ENCODE measurements around the gene SFXN5. TPM values are rescaled to one million over a fixed set of nuclear protein-coding genes. Genes with fewer than 3 reads are reported as not detected.

Gene SFXN5
- polyA plus RNA-seq, 2 of the 4 experiments (the other 2 are of a cell fraction): 16.7 to 19.6 TPM

DNA sequence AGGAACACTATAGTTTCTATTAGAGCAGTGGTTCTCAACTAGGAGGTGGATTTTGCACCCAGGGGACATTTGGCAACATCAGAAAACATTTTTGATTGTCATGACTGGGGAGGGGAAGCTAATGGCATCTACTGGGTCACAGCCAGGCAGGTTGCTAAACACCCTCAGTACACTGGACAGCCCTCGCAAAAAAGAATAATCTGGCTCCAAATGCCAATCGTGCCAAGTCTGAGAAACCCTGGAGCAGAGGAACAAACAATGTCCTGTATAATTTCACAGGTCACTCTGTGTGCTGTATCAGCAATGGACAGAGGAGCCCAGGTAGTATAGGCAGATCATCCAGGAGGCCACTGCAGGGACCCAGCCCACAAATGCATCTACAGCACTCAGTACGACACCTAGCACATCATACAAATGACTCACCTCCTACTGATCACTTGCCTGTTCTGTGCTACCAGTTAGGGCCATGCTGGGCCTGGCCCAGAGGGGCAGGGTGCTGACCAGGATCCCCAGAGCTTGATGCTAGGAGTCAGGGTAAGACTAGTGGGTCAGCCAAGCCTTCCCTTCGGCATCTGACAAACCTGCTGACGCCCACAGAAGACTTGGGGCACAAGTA lies 37.6 kb downstream of the SFXN5 start:
- H3K27ac ChIP-seq: peak overlapping the region; percentile 10 to 57; a peak in 4 of 6 replicates
- ATAC-seq: peak; percentile 14 to 17; a peak in 2 of 6 replicates
- no peak overlapping the region for H3K4me3 ChIP-seq
- no peak for FAIRE-seq
- TF ChIP-seq, protein P1, sequence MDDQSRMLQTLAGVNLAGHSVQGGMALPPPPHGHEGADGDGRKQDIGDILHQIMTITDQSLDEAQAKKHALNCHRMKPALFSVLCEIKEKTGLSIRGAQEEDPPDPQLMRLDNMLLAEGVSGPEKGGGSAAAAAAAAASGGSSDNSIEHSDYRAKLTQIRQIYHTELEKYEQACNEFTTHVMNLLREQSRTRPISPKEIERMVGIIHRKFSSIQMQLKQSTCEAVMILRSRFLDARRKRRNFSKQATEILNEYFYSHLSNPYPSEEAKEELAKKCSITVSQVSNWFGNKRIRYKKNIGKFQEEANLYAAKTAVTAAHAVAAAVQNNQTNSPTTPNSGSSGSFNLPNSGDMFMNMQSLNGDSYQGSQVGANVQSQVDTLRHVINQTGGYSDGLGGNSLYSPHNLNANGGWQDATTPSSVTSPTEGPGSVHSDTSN (IDR thresholded peaks at IDR 0.05): no peak
- TF ChIP-seq MAZ (IDR thresholded peaks at IDR 0.05; ENCODE audit: borderline replicate concordance, low read depth, low read length) (no peak), FOSL2 (IDR thresholded peaks at IDR 0.05) (no peak), FOSL2 (CRISPR knock-in tag; IDR thresholded peaks at IDR 0.05) (peak; percentile 13; the same call in 1 of the 2 replicates), GATA3 (IDR thresholded peaks at IDR 0.05; ENCODE audit: borderline replicate concordance) (no peak), HOXB5 (CRISPR knock-in tag; IDR thresholded peaks at IDR 0.05) (no peak), ELK1 (IDR thresholded peaks at IDR 0.05; ENCODE audit: low read depth, low read length) (no peak)
- CTCF ChIA-PET: interaction anchor here (1.2 to 2.4 kb wide), 6 partner anchors 9 to 146 kb away, joined by 3 to 5 read pairs (median 4); no protein-coding TSS in a partner anchor
- no peak for DNase-seq (ENCODE audit: low read depth in 1 of 2, low spot score in 1 of 2)
- 74% methylated on average over 5 of the region's 5 CpGs for WGBS (ENCODE audit: missing lambda C conversion rate)
- POLR2A ChIA-PET: interaction anchor here (1.2 kb wide), 1 partner anchor 37 kb away, joined by 3 read pairs; the partner anchor contains the start of gene SFXN5
- H3K4me1 ChIP-seq: peaks cover 59% of the 10 kb centered on the region
- peak overlapping the region; percentile 66; the same call in 2 of the 3 replicates for H3K4me2 ChIP-seq
- H3K9me3 ChIP-seq: no peaks in the 10 kb centered on the region

- ATAC-seq (no peak), DNase-seq (ENCODE audit: low read depth in 1 of 2, low spot score in 1 of 2) (no peak), FAIRE-seq (no peak)
- WGBS (ENCODE audit: missing lambda C conversion rate): 75% methylated on average over 1 of the region's 1 CpG
- POLR2A ChIA-PET: no interaction called here
- Histone ChIP-seq H3K4me3 (no peak overlapping the region), H3K9me3 (no peaks in the 10 kb centered on the region), H3K4me1 (peaks cover 57% of the 10 kb centered on the region), H3K27ac (peak overlapping the region; percentile 22 to 66; a peak in 5 of 6 replicates), H3K4me2 (peak overlapping the region; percentile 66)
- CTCF ChIA-PET: no interaction called here
- TF ChIP-seq KDM1A (IDR thresholded peaks at IDR 0.05; ENCODE audit: low read depth) (peak; percentile 67; the same call in 1 of the 2 replicates), HMGXB4 (CRISPR knock-in tag; IDR thresholded peaks at IDR 0.05; ENCODE audit: borderline replicate concordance) (no peak), FOSL2 (IDR thresholded peaks at IDR 0.05) (no peak), FOSL2 (CRISPR knock-in tag; IDR thresholded peaks at IDR 0.05) (peak; percentile 18; the same call in 1 of the 2 replicates), NFE2L2 (conservative IDR thresholded peaks at IDR 0.05; ENCODE audit: low read length) (no peak), MAFK (IDR thresholded peaks at IDR 0.05; ENCODE audit: partially characterized antibody) (no peak), JUNB (IDR thresholded peaks at IDR 0.05) (no peak), SMC3 (IDR thresholded peaks at IDR 0.05) (no peak), CBX8 (IDR thresholded peaks at IDR 0.05) (no peak), RARB (CRISPR knock-in tag; IDR thresholded peaks at IDR 0.05) (no peak), HDAC2 (IDR thresholded peaks at IDR 0.05) (0 out of 2 replicates have a peak, but pooled peaks have one; percentile 27), HES2 (IDR thresholded peaks at IDR 0.05) (no peak), EHMT2 (IDR thresholded peaks at IDR 0.05; ENCODE audit: low read depth) (no peak), ZC3H11A (IDR thresholded peaks at IDR 0.05) (no peak), FOXS1 (CRISPR knock-in tag; IDR thresholded peaks at IDR 0.05) (no peak), ZFP36 (IDR thresholded peaks at IDR 0.05; ENCODE audit: borderline replicate concordance, partially characterized antibody) (no peak), PHF8 (IDR thresholded peaks at IDR 0.05; ENCODE audit: borderline replicate concordance, low read depth) (no peak), EP300 (IDR thresholded peaks at IDR 0.05) (no peak)
- TF ChIP-seq, protein P2, sequence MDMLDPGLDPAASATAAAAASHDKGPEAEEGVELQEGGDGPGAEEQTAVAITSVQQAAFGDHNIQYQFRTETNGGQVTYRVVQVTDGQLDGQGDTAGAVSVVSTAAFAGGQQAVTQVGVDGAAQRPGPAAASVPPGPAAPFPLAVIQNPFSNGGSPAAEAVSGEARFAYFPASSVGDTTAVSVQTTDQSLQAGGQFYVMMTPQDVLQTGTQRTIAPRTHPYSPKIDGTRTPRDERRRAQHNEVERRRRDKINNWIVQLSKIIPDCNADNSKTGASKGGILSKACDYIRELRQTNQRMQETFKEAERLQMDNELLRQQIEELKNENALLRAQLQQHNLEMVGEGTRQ (IDR thresholded peaks at IDR 0.05): no peak
- TF ChIP-seq, protein P3, sequence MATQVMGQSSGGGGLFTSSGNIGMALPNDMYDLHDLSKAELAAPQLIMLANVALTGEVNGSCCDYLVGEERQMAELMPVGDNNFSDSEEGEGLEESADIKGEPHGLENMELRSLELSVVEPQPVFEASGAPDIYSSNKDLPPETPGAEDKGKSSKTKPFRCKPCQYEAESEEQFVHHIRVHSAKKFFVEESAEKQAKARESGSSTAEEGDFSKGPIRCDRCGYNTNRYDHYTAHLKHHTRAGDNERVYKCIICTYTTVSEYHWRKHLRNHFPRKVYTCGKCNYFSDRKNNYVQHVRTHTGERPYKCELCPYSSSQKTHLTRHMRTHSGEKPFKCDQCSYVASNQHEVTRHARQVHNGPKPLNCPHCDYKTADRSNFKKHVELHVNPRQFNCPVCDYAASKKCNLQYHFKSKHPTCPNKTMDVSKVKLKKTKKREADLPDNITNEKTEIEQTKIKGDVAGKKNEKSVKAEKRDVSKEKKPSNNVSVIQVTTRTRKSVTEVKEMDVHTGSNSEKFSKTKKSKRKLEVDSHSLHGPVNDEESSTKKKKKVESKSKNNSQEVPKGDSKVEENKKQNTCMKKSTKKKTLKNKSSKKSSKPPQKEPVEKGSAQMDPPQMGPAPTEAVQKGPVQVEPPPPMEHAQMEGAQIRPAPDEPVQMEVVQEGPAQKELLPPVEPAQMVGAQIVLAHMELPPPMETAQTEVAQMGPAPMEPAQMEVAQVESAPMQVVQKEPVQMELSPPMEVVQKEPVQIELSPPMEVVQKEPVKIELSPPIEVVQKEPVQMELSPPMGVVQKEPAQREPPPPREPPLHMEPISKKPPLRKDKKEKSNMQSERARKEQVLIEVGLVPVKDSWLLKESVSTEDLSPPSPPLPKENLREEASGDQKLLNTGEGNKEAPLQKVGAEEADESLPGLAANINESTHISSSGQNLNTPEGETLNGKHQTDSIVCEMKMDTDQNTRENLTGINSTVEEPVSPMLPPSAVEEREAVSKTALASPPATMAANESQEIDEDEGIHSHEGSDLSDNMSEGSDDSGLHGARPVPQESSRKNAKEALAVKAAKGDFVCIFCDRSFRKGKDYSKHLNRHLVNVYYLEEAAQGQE (IDR thresholded peaks at IDR 0.05): no peak
- TF ChIP-seq, protein P4, sequence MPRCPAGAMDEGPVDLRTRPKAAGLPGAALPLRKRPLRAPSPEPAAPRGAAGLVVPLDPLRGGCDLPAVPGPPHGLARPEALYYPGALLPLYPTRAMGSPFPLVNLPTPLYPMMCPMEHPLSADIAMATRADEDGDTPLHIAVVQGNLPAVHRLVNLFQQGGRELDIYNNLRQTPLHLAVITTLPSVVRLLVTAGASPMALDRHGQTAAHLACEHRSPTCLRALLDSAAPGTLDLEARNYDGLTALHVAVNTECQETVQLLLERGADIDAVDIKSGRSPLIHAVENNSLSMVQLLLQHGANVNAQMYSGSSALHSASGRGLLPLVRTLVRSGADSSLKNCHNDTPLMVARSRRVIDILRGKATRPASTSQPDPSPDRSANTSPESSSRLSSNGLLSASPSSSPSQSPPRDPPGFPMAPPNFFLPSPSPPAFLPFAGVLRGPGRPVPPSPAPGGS (IDR thresholded peaks at IDR 0.05): no peak
Measured at GRCh38 chr2:73033142-73033765, 38.3 kb downstream of the SFXN5 start.
